Neural progenitor cell (in vitro differentiated cells): ENCODE data around the gene P2RX6. TPM values are rescaled to one million over a fixed set of nuclear protein-coding genes. Genes with fewer than 3 reads are reported as not detected.

ENCODE experiments used
- DNase-seq: peaks from one replicate; pipeline ENCODE4 v3.0.0-alpha.2; 2016; ENCODE audit warnings: low spot score
- H2AFZ ChIP-seq: fragments of 200-600 bp; sonication (generic); replicated peaks from 2 replicates; pipeline ENCODE4 v1.6.1; 2016; ENCODE audit warnings: antibody characterized with exemption
- H3F3A ChIP-seq: fragments of 200-600 bp; sonication (generic); 2 replicates; pipeline ENCODE4 v1.6.1; 2016; ENCODE audit warnings: antibody characterized with exemption, low read depth
- H3K27ac ChIP-seq: fragments of 200-600 bp; sonication (generic); 2 replicates; pipeline ENCODE4 v1.5.1; 2016; ENCODE audit warnings: mild to moderate bottlenecking
- H3K27me3 ChIP-seq: fragments of 200-600 bp; sonication (generic); 2 replicates; pipeline ENCODE4 v1.6.1; 2016; ENCODE audit warnings: mild to moderate bottlenecking, moderate library complexity
- H3K36me3 ChIP-seq: fragments of 200-600 bp; sonication (generic); 2 replicates; pipeline ENCODE4 v1.5.1; 2016
- H3K4me1 ChIP-seq: fragments of 200-600 bp; sonication (generic); 2 replicates; pipeline ENCODE4 v1.6.1; 2016; ENCODE audit warnings: mixed run types
- H3K4me2 ChIP-seq: fragments of 200-600 bp; sonication (generic); 2 replicates; pipeline ENCODE4 v1.6.1; 2016
- H3K4me3 ChIP-seq: fragments of 200-600 bp; sonication (generic); 2 replicates; pipeline ENCODE4 v1.5.1; 2016
- H3K79me2 ChIP-seq: fragments of 200-600 bp; sonication (generic); 2 replicates; pipeline ENCODE4 v1.6.1; 2016; ENCODE audit warnings: low read depth
- H3K9ac ChIP-seq: fragments of 200-600 bp; sonication (generic); 2 replicates; pipeline ENCODE4 v1.6.1; 2016
- H3K9me3 ChIP-seq: fragments of 200-600 bp; sonication (generic); 2 replicates; pipeline ENCODE4 v1.5.1; 2016; ENCODE audit warnings: low read depth
- H4K20me1 ChIP-seq: fragments of 200-600 bp; sonication (generic); 2 replicates; pipeline ENCODE4 v1.6.1; 2016; ENCODE audit warnings: low read depth
- H3K27ac Mint-ChIP-seq: 3 replicates; pipeline ENCODE4 v1.8.0; 2021; ENCODE audit warnings: mixed read lengths
- H3K27me3 Mint-ChIP-seq: 2 replicates; pipeline ENCODE4 v1.8.0; 2022; ENCODE audit warnings: low read depth, mild to moderate bottlenecking, inconsistent platforms, moderate library complexity, mixed read lengths; ENCODE audit not compliant: insufficient read depth
- H3K36me3 Mint-ChIP-seq: 3 replicates; pipeline ENCODE4 v1.8.0; 2021; ENCODE audit warnings: mixed read lengths
- H3K4me1 Mint-ChIP-seq: 3 replicates; pipeline ENCODE4 v1.8.0; 2021; ENCODE audit warnings: mixed read lengths
- H3K4me3 Mint-ChIP-seq: 3 replicates; pipeline ENCODE4 v1.8.0; 2021; ENCODE audit warnings: mild to moderate bottlenecking, moderate library complexity, mixed read lengths
- H3K9me3 Mint-ChIP-seq: 3 replicates; pipeline ENCODE4 v1.8.0; 2020; ENCODE audit warnings: mixed read lengths
- EZH2 ChIP-seq: fragments of 200-600 bp; sonication (generic); IDR thresholded peaks from 2 replicates; pipeline ENCODE4 v1.6.1; 2017; ENCODE audit warnings: antibody characterized with exemption, mild to moderate bottlenecking, moderate library complexity
- EZH2phosphoT487 ChIP-seq: fragments of 200-600 bp; sonication (generic); IDR thresholded peaks from 2 replicates; pipeline ENCODE4 v1.6.1; 2017; ENCODE audit warnings: antibody characterized with exemption
- total RNA-seq: library from RNA; depleted of rRNA; stranded (reverse); fragments of >200 nt; gene quantifications from 2 replicates; pipeline ENCODE4 v1.2.3, GENCODE V29; 2015; ENCODE audit warnings: low replicate concordance
- TF ChIP-seq, protein P1 (sequence below): fragments of 200-600 bp; sonication (generic); IDR thresholded peaks from 2 replicates; pipeline ENCODE4 v1.5.1; 2017; ENCODE audit warnings: antibody characterized with exemption, mild to moderate bottlenecking

Gene P2RX6
- 0.36 and 0.53 TPM in 2 replicates for total RNA-seq

DNA sequence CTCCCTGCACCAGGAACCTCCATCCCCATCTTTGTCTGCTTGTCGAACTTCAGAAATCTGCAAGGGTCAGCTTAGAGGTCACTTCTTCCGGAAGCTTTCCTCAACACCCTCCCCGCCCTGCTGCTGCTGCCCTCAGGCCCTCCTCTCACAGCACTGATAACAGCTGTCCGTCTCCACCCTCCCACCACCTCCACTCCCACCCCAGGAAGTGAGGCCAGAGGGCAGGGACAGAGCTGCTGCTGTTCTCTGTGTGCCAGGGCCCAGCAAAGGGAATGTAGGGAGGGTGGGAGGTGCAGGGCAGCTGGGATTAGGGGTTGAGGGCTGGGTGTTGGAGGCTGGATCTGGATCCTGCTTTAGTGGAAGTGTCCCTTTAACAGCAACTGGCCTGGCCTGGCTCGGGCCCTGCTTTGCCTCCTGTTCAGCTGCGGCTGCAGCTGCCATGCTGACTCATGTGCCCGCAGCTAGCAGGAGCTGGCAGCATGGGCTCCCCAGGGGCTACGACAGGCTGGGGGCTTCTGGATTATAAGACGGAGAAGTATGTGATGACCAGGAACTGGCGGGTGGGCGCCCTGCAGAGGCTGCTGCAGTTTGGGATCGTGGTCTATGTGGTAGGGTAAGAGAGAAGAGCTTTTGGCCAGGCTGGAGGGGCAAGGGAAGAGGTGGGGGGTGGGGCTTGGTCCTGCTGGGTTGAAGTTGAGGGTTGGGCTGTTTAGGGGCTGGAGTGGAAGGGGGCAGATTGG lies at the start of gene P2RX6:
Gene P2RX6 (plus strand): TSS at position 440 of the 740 bp plus-strand sequence. CDS start 10 bp downstream, at position 450.
- Histone ChIP-seq H3K9ac (no peak within 1 kb of the TSS), H3K79me2 (no peaks in the 10 kb centered on the region), H2AFZ (peak within 1 kb of the TSS; percentile 77), H3K27me3 (no peaks in the 10 kb centered on the region), H3F3A (peaks cover 26% of the 10 kb centered on the region), H3K4me1 (peaks cover 23% of the 10 kb centered on the region), H3K4me3 (peak within 1 kb of the TSS; percentile 64), H3K27ac (no peak within 1 kb of the TSS), H3K4me2 (peak within 1 kb of the TSS; percentile 89), H4K20me1 (peaks cover 5% of the 10 kb centered on the region), H3K36me3 (no peaks in the 10 kb centered on the region), H3K9me3 (no peaks in the 10 kb centered on the region)
- Mint-ChIP-seq H3K36me3 (peaks cover 5% of the 10 kb centered on the region), H3K9me3 (no peaks in the 10 kb centered on the region), H3K4me3 (peak within 1 kb of the TSS; percentile 96), H3K27me3 (peaks cover 4% of the 10 kb centered on the region), H3K27ac (peak within 1 kb of the TSS; percentile 99), H3K4me1 (peaks cover 60% of the 10 kb centered on the region)
- DNase-seq, result peak; percentile 59
- TF ChIP-seq, protein P1, sequence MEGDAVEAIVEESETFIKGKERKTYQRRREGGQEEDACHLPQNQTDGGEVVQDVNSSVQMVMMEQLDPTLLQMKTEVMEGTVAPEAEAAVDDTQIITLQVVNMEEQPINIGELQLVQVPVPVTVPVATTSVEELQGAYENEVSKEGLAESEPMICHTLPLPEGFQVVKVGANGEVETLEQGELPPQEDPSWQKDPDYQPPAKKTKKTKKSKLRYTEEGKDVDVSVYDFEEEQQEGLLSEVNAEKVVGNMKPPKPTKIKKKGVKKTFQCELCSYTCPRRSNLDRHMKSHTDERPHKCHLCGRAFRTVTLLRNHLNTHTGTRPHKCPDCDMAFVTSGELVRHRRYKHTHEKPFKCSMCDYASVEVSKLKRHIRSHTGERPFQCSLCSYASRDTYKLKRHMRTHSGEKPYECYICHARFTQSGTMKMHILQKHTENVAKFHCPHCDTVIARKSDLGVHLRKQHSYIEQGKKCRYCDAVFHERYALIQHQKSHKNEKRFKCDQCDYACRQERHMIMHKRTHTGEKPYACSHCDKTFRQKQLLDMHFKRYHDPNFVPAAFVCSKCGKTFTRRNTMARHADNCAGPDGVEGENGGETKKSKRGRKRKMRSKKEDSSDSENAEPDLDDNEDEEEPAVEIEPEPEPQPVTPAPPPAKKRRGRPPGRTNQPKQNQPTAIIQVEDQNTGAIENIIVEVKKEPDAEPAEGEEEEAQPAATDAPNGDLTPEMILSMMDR, result no peak
- TF ChIP-seq EZH2 (no peak), EZH2phosphoT487 (no peak)

DNA sequence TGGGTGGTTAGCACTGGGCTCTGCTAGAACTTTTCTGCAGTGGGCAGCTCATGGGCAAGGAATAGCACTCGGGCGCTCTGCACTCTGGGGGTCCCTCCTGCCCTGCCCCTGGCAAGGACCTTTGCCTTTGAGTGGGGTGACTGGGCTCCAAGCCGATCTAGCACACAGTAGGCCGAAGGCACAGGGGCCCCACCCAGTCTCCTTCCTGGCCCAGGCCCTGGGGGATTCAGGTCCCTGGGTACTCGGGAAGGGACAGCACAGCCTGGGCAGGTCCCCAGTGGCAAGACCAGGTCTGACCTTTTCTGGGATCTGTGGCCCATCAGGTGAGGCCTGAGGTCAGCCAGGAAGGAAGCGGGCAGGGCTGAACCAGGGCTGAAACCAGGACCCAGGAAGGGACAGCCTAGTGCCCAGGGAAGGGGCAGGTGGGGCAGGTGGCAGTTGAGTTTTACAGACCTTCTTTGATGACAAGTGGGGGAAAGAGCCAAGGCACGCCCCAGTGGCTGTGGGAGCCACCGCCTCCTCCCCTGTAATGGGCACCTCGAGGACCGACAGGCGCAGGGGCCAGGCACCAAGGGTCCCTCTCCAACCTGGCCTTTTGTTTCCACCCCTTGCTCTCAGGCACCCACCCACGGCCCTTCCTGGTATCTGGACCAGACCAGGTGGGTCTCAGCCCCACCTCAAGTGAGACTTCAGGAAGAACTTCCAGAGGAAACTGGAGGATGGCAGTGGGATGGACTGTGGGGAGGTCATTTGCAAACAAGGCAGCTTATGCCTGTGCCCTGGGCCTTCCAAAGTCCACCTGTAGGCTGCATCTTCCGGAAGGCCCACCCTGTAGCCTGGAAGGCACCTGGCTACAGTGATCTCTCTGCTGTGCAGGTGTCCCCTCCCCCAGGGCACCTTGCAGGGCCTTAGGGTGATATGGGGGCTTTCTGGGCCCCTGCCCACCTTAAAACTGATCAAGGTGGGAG lies 48.8 kb upstream of the P2RX6 start:
- Histone ChIP-seq H3K4me3 (no peak overlapping the region), H3K9ac (no peak overlapping the region), H4K20me1 (peaks cover under 1% of the 10 kb centered on the region), H3K4me2 (peak overlapping the region; percentile 96), H3K79me2 (no peaks in the 10 kb centered on the region), H3F3A (peaks cover 57% of the 10 kb centered on the region), H3K9me3 (no peaks in the 10 kb centered on the region), H2AFZ (no peak overlapping the region), H3K27ac (no peak overlapping the region), H3K4me1 (peaks cover 40% of the 10 kb centered on the region), H3K27me3 (peaks cover 35% of the 10 kb centered on the region), H3K36me3 (no peaks in the 10 kb centered on the region)
- Mint-ChIP-seq H3K4me1 (peaks cover 30% of the 10 kb centered on the region), H3K27ac (no peak overlapping the region), H3K4me3 (peak overlapping the region; percentile 60), H3K36me3 (no peaks in the 10 kb centered on the region), H3K9me3 (no peaks in the 10 kb centered on the region), H3K27me3 (peaks cover 23% of the 10 kb centered on the region)
- TF ChIP-seq EZH2 (no peak), EZH2phosphoT487 (no peak)
- TF ChIP-seq, protein P1, result no peak
- DNase-seq, result no peak

DNA sequence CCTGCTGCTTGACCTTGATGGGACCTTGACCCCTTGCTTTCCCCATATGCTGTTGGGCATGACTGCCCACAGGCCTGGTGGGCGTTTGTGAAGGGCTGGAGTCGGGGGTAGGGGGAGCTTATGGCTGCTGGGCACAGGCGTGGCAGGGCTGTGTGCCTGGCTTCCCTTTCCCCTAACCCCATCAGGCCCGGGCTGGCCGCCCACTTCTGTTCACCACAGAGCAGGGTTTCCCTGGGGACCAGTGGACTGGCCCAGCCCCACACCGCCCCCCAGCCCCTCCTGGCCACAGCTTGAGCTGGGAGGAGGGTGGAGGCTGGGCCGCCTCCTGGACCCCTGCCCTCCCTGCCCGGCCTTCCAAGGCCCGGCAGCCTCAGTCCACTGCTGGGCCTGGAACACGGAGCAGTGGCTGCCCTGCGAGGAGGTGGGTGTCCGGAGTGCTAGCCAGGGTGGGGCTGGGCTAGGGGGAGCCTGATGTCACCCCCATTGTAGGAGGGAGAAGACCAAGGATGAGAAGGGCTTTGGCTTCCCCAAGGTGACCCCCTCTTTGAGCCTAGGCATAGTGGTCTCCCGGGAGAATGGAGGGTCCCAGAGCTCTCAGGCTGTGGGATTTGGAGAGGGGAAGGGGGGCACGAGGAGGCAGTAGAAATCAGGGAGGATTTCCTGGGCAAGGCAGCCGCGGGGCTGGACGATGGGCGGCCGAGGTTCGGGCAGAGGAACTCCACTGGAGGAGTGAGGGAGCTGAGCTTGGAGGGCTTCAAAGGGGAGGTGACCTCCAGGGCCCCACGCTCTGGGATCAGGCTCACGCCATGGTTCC lies 47.9 kb upstream of the P2RX6 start, which contains the start of gene AIFM3:
Gene AIFM3 (plus strand): TSS at position 373 of the 814 bp plus-strand sequence. CDS start 690 bp downstream, outside the sequence.
- TF ChIP-seq, protein P1, result no peak
- TF ChIP-seq EZH2 (no peak), EZH2phosphoT487 (no peak)
- no peaks in the 10 kb centered on the region for H3K36me3 ChIP-seq
- peaks cover 8% of the 10 kb centered on the region for H4K20me1 ChIP-seq
- H3K79me2 ChIP-seq, result no peaks in the 10 kb centered on the region
- H3K4me3 Mint-ChIP-seq, result peak within 1 kb of the TSS; percentile 43
- H3K36me3 Mint-ChIP-seq, result no peaks in the 10 kb centered on the region
- DNase-seq, result peak; percentile 24
- peaks cover 35% of the 10 kb centered on the region for H3K4me1 Mint-ChIP-seq
- H3K27me3 ChIP-seq, result peaks cover 35% of the 10 kb centered on the region
- no peak within 1 kb of the TSS for H3K27ac ChIP-seq
- no peaks in the 10 kb centered on the region for H3K9me3 ChIP-seq
- H3K4me3 ChIP-seq, result no peak within 1 kb of the TSS
- H3K4me2 ChIP-seq, result peak within 1 kb of the TSS; percentile 69
- H2AFZ ChIP-seq, result no peak within 1 kb of the TSS
- H3K27me3 Mint-ChIP-seq, result peaks cover 24% of the 10 kb centered on the region
- H3K9ac ChIP-seq, result no peak within 1 kb of the TSS
- peaks cover 49% of the 10 kb centered on the region for H3K4me1 ChIP-seq
- H3K9me3 Mint-ChIP-seq, result no peaks in the 10 kb centered on the region
- peaks cover 62% of the 10 kb centered on the region for H3F3A ChIP-seq
- no peak within 1 kb of the TSS for H3K27ac Mint-ChIP-seq
